ENCODE measurements around the gene MSI2. TPM values are rescaled to one million over a fixed set of nuclear protein-coding genes. Genes with fewer than 3 reads are reported as not detected.

The MSI2 gene
- polyA plus RNA-seq, 1 of the 3 experiments (the other 2 are of a cell fraction), result 24.1 TPM

DNA sequence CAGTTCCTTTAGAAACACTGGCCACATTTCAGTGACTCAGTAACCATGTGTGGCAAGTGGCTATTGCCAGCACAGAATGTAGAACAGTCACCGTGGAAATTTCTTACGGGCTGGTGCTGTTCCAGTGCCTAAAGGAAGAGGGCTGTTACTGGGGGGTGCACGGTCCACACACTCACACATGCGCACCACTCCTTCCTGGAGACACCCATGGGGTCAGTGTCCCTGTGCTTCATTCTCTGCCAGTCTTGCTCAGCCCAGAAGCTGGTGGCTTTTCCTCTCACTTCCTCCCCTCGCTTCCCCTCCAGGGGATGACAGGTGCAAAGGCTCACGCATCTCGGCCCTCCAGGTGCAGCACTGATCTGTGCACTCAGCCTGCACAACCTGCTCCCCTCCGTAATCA is 373.1 kb downstream of the MSI2 start (continued):
- TF ChIP-seq FOSL2 (IDR thresholded peaks at IDR 0.05; ENCODE audit: borderline replicate concordance, low read depth), result no peak
- TF ChIP-seq GABPA (IDR thresholded peaks at IDR 0.05; ENCODE audit: low read depth), result no peak
- no peak for TF ChIP-seq NFIC (IDR thresholded peaks at IDR 0.05; ENCODE audit: borderline replicate concordance)
- TF ChIP-seq, protein P1, sequence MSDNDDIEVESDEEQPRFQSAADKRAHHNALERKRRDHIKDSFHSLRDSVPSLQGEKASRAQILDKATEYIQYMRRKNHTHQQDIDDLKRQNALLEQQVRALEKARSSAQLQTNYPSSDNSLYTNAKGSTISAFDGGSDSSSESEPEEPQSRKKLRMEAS (IDR thresholded peaks at IDR 0.05; ENCODE audit: low read depth), result no peak

DNA sequence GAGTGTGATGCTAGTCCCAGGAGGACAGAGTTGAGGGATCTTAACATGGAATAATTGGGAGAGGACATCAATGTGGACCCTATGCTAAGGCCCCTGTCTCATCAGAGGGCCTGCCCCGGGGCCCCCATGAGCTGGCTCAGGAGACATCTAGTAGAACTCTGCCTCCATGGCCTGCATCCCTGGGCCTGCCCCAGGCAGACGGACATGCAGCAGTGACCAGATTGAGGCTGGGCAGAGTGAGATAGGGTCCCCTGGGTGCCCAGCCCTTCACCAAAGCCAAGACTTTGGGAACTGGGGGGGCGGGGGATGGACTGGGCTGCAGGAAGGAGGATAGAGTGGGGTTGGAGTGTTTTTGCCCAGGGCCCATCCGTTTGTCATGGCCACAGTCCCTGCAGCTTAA is 373.6 kb downstream of the MSI2 start:
- Histone ChIP-seq H3K4me1 (ENCODE audit: control insufficient read depth in 1 of 2, insufficient read depth in 2 of 2, low read depth in 1 of 2, low read length in 1 of 2) (peaks cover 0 to 27% of the 10 kb centered on the region in 2 experiments; a peak in 2 of 4 replicates), H3K79me2 (ENCODE audit: insufficient read depth) (no peaks in the 10 kb centered on the region), H3F3A (replicated peaks; ENCODE audit: insufficient read depth) (no peaks in the 10 kb centered on the region), H3K27ac (ENCODE audit: low read depth in 2 of 2, low read length in 1 of 2) (peak overlapping the region in 1 of 2 experiments; percentile 11; a peak in 1 of 4 replicates), H3K36me3 (replicated peaks in 1 of 2; ENCODE audit: control insufficient read depth in 1 of 2, insufficient read depth in 2 of 2, low read length in 1 of 2) (peaks cover 0 to 13% of the 10 kb centered on the region in 2 experiments), H3K4me3 (ENCODE audit: low read depth in 2 of 2, low read length in 1 of 2) (no peak overlapping the region), H3K27me3 (ENCODE audit: insufficient read depth) (no peaks in the 10 kb centered on the region), H2AFZ (ENCODE audit: low read depth) (no peak overlapping the region), H3K9ac (no peak overlapping the region), H3K9me2 (no peaks in the 10 kb centered on the region), H4K20me1 (ENCODE audit: insufficient read depth) (no peaks in the 10 kb centered on the region), H3K4me2 (no peak overlapping the region), H3K9me3 (no peaks in the 10 kb centered on the region)
- WGBS (ENCODE audit: low lambda C conversion rate), result 92% methylated on average over 4 of the region's 4 CpGs
- POLR2A ChIA-PET, result no interaction called here
- no peak for DNase-seq
- CTCF ChIA-PET, result interaction anchor here (0.7 to 2.4 kb wide), 4 partner anchors 10 to 153 kb away, joined by 3 to 8 read pairs (median 6); no protein-coding TSS in a partner anchor
- TF ChIP-seq GABPA (IDR thresholded peaks at IDR 0.05; ENCODE audit: low read depth) (no peak), FOSL2 (IDR thresholded peaks at IDR 0.05; ENCODE audit: borderline replicate concordance, low read depth) (no peak), RCOR1 (IDR thresholded peaks at IDR 0.05; ENCODE audit: low read length) (no peak), SIN3A (IDR thresholded peaks at IDR 0.05; ENCODE audit: borderline replicate concordance, low read depth, low read length) (no peak), YY1 (IDR thresholded peaks at IDR 0.05; ENCODE audit: low read depth) (no peak), EP300 (IDR thresholded peaks at IDR 0.05; ENCODE audit: borderline replicate concordance in 1 of 2, low read depth in 1 of 2, low read length in 1 of 2) (no peak), CHD2 (IDR thresholded peaks at IDR 0.05; ENCODE audit: low read length, partially characterized antibody) (no peak), TEAD4 (IDR thresholded peaks at IDR 0.05; ENCODE audit: borderline replicate concordance, insufficient read depth) (no peak), NRF1 (IDR thresholded peaks at IDR 0.05; ENCODE audit: low read depth, low read length) (no peak)
- TF ChIP-seq, protein P2, sequence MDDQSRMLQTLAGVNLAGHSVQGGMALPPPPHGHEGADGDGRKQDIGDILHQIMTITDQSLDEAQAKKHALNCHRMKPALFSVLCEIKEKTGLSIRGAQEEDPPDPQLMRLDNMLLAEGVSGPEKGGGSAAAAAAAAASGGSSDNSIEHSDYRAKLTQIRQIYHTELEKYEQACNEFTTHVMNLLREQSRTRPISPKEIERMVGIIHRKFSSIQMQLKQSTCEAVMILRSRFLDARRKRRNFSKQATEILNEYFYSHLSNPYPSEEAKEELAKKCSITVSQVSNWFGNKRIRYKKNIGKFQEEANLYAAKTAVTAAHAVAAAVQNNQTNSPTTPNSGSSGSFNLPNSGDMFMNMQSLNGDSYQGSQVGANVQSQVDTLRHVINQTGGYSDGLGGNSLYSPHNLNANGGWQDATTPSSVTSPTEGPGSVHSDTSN (IDR thresholded peaks at IDR 0.05), result no peak

DNA sequence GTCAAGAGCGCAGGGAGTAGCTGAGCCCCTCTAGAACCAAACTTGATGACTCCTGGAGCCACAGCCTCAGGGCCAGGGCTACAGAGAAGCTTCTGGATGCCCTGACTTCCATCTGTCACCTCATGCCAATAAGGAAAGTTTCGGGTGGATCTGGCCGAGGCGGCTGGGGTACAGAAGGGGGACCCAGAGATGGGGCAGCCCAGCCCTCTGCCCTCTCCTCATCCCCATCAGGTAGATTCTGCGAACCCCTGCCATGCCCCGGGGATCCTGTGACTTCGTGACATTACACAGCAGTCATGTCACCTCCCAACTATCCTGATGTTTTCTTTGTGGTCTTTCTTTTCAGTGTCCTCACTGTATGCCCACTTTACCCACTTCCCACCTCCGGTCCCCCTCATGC is 374.4 kb downstream of the MSI2 start:
- H3K4me2 ChIP-seq, result no peak overlapping the region
- no peak overlapping the region for H3K9ac ChIP-seq
- H3K4me3 ChIP-seq (ENCODE audit: low read depth in 2 of 2, low read length in 1 of 2), result no peak overlapping the region
- no peaks in the 10 kb centered on the region for H3K9me2 ChIP-seq
- no peaks in the 10 kb centered on the region for H3F3A ChIP-seq (replicated peaks; ENCODE audit: insufficient read depth)
- no peaks in the 10 kb centered on the region for H4K20me1 ChIP-seq (ENCODE audit: insufficient read depth)
- H3K27ac ChIP-seq (ENCODE audit: low read depth in 2 of 2, low read length in 1 of 2), result peak overlapping the region in 1 of 2 experiments; percentile 13; a peak in 1 of 4 replicates
- WGBS (ENCODE audit: low lambda C conversion rate), result 96% methylated on average over 8 of the region's 8 CpGs
- peaks cover 0 to 13% of the 10 kb centered on the region in 2 experiments for H3K36me3 ChIP-seq (replicated peaks in 1 of 2; ENCODE audit: control insufficient read depth in 1 of 2, insufficient read depth in 2 of 2, low read length in 1 of 2)
- H3K27me3 ChIP-seq (ENCODE audit: insufficient read depth), result no peaks in the 10 kb centered on the region
- H3K4me1 ChIP-seq (ENCODE audit: control insufficient read depth in 1 of 2, insufficient read depth in 2 of 2, low read depth in 1 of 2, low read length in 1 of 2), result peaks cover 0 to 27% of the 10 kb centered on the region in 2 experiments; a peak in 1 of 4 replicates
- DNase-seq, result no peak
- no peaks in the 10 kb centered on the region for H3K79me2 ChIP-seq (ENCODE audit: insufficient read depth)
- CTCF ChIA-PET, result interaction anchor here (1.0 to 2.4 kb wide), 6 partner anchors 9 to 202 kb away, joined by 3 to 8 read pairs (median 5); no protein-coding TSS in a partner anchor
- no peak for TF ChIP-seq CHD2 (IDR thresholded peaks at IDR 0.05; ENCODE audit: low read length, partially characterized antibody)
- no peak for TF ChIP-seq RCOR1 (IDR thresholded peaks at IDR 0.05; ENCODE audit: low read length)
- H3K9me3 ChIP-seq, result no peaks in the 10 kb centered on the region
- H2AFZ ChIP-seq (ENCODE audit: low read depth), result no peak overlapping the region
- POLR2A ChIA-PET, result no interaction called here
